Measurements from ENCODE around the gene IL6.

GRCh38 chr7:22765609-22766008 is 38.6 kb downstream of the IL6 start:
- TF ChIP-seq CTCF (IDR thresholded peaks at IDR 0.05; ENCODE audit: insufficient read depth, low read length, poor library complexity, severe bottlenecking) (no peak), EZH2phosphoT487 (conservative IDR thresholded peaks at IDR 0.05; ENCODE audit: low read length) (no peak)

All from SU-DHL-6 (cell line).